ENCODE measurements around the gene GNG7. TPM values are rescaled to one million over a fixed set of nuclear protein-coding genes. Genes with fewer than 3 reads are reported as not detected.

GNG7 gene
- total and polyA plus RNA-seq, 12 donors = 0.83 to 16.5 (median 7.8) TPM

- Histone ChIP-seq H3K4me3 (no peak overlapping the region), H3K27ac (no peak overlapping the region), H3K27me3 (no peaks in the 10 kb centered on the region)
Observed at GRCh38 chr19:2555422-2556220, 146.9 kb downstream of the GNG7 start.

GRCh38 chr19:2554856-2555255, 147.6 kb downstream of the GNG7 start:
- no peaks in the 10 kb centered on the region for H3K27me3 ChIP-seq
- no peaks in the 10 kb centered on the region for H3K9me3 ChIP-seq (replicated peaks in 1 of 3)
- no peak for DNase-seq
- H3K4me3 ChIP-seq = no peak overlapping the region
- 65 to 80% (median 75%) methylated on average over 6 of the region's 6 CpGs for WGBS, 4 donors
- TF ChIP-seq POLR2A (IDR thresholded peaks at IDR 0.05) = no peak
- no peak for TF ChIP-seq CTCF (IDR thresholded peaks at IDR 0.05)
- no peaks in the 10 kb centered on the region for H3K36me3 ChIP-seq (replicated peaks in 1 of 2)
- H3K27ac ChIP-seq = no peak overlapping the region
- H3K4me1 ChIP-seq (replicated peaks in 1 of 2) = peaks cover 0 to 6% of the 10 kb centered on the region in 2 donors
- intact Hi-C loops (cut with DNase I) = no loop called here

More at GRCh38 chr19:2555422-2556220, 146.9 kb downstream of the GNG7 start:
- WGBS, 4 donors = 84 to 88% (median 85%) methylated on average over 22 to 42 of the region's 42 CpGs
- Histone ChIP-seq H3K36me3 (replicated peaks in 1 of 2) (no peaks in the 10 kb centered on the region), H3K9me3 (replicated peaks in 1 of 3) (no peaks in the 10 kb centered on the region), H3K4me1 (replicated peaks in 1 of 2) (peaks cover 0 to under 1% of the 10 kb centered on the region in 2 donors)
- no peak for TF ChIP-seq POLR2A (IDR thresholded peaks at IDR 0.05)
- TF ChIP-seq CTCF (IDR thresholded peaks at IDR 0.05) = no peak
- no peak for DNase-seq
- intact Hi-C loops (cut with DNase I) = no loop called here

- DNase-seq = no peak
- Histone ChIP-seq H3K9me3 (replicated peaks in 1 of 3) (no peaks in the 10 kb centered on the region), H3K4me1 (replicated peaks in 1 of 2) (peaks cover 0 to 6% of the 10 kb centered on the region in 2 donors), H3K36me3 (replicated peaks in 1 of 2) (no peaks in the 10 kb centered on the region), H3K27ac (no peak overlapping the region), H3K4me3 (no peak overlapping the region), H3K27me3 (no peaks in the 10 kb centered on the region)
- WGBS, 4 donors = 55 to 79% (median 62%) methylated on average over 4 of the region's 4 CpGs
- intact Hi-C loops (cut with DNase I) = no loop called here
- TF ChIP-seq POLR2A (IDR thresholded peaks at IDR 0.05) (no peak), CTCF (IDR thresholded peaks at IDR 0.05) (no peak)
Observed at GRCh38 chr19:2553510-2553909, 149.0 kb downstream of the GNG7 start.

GRCh38 chr19:2552859-2553258, 149.6 kb downstream of the GNG7 start:
- TF ChIP-seq CTCF (IDR thresholded peaks at IDR 0.05) = no peak
- no peak for TF ChIP-seq POLR2A (IDR thresholded peaks at IDR 0.05)
- Histone ChIP-seq H3K27ac (peak overlapping the region in 2 of 5 donors; percentile 32 to 44), H3K4me3 (no peak overlapping the region), H3K9me3 (replicated peaks in 1 of 3) (no peaks in the 10 kb centered on the region), H3K4me1 (replicated peaks in 1 of 2) (peaks cover 0 to 6% of the 10 kb centered on the region in 2 donors), H3K27me3 (no peaks in the 10 kb centered on the region), H3K36me3 (replicated peaks in 1 of 2) (no peaks in the 10 kb centered on the region)
- DNase-seq = peak in 1 of 7 donors; percentile 42
- WGBS, 4 donors = 53 to 60% (median 55%) methylated on average over 11 of the region's 11 CpGs
- intact Hi-C loops (cut with DNase I) = no loop called here

All from adrenal gland (tissue), 12 donors.